ENCODE data around the gene SLC16A2.
A peak's percentile ranks its signal among the peaks of the same experiment; 100 is the strongest.

The SLC16A2 gene

GRCh38 chrX:74540635-74541249 lies 119.4 kb downstream of the SLC16A2 start:
- Histone ChIP-seq H3K4me3 (ENCODE audit: low read depth, low read length) (no peak overlapping the region), H3K27me3 (no peaks in the 10 kb centered on the region), H3K36me3 (no peaks in the 10 kb centered on the region), H3K9me3 (no peaks in the 10 kb centered on the region), H3K4me1 (no peaks in the 10 kb centered on the region)
- TF ChIP-seq CTCF (IDR thresholded peaks at IDR 0.05; ENCODE audit: low read depth, low read length) = no peak
- no peak for DNase-seq

GRCh38 chrX:74545880-74546523 lies 124.7 kb downstream of the SLC16A2 start:
- no peaks in the 10 kb centered on the region for H3K27me3 ChIP-seq
- no peaks in the 10 kb centered on the region for H3K9me3 ChIP-seq
- no peaks in the 10 kb centered on the region for H3K4me1 ChIP-seq
- H3K36me3 ChIP-seq = no peaks in the 10 kb centered on the region
- TF ChIP-seq CTCF (IDR thresholded peaks at IDR 0.05; ENCODE audit: low read depth, low read length) = no peak
- H3K4me3 ChIP-seq (ENCODE audit: low read depth, low read length) = no peak overlapping the region
- DNase-seq = no peak

GRCh38 chrX:74546984-74547383 lies 125.7 kb downstream of the SLC16A2 start:
- Histone ChIP-seq H3K9me3 (no peaks in the 10 kb centered on the region), H3K4me1 (no peaks in the 10 kb centered on the region), H3K27me3 (no peaks in the 10 kb centered on the region), H3K36me3 (no peaks in the 10 kb centered on the region), H3K4me3 (ENCODE audit: low read depth, low read length) (no peak overlapping the region)
- DNase-seq = no peak
- TF ChIP-seq CTCF (IDR thresholded peaks at IDR 0.05; ENCODE audit: low read depth, low read length) = no peak

GRCh38 chrX:74550295-74550802 lies 129.1 kb downstream of the SLC16A2 start:
- no peaks in the 10 kb centered on the region for H3K4me1 ChIP-seq
- no peaks in the 10 kb centered on the region for H3K9me3 ChIP-seq
- TF ChIP-seq CTCF (IDR thresholded peaks at IDR 0.05; ENCODE audit: low read depth, low read length) = peak; percentile 93
- H3K4me3 ChIP-seq (ENCODE audit: low read depth, low read length) = peak overlapping the region; percentile 27; the same call in 1 of the 2 replicates
- no peaks in the 10 kb centered on the region for H3K27me3 ChIP-seq
- peak; percentile 80 for DNase-seq
- H3K36me3 ChIP-seq = no peaks in the 10 kb centered on the region

GRCh38 chrX:74551934-74552333 lies 130.6 kb downstream of the SLC16A2 start:
- no peaks in the 10 kb centered on the region for H3K9me3 ChIP-seq
- H3K36me3 ChIP-seq = no peaks in the 10 kb centered on the region
- H3K4me1 ChIP-seq = no peaks in the 10 kb centered on the region
- no peak overlapping the region for H3K4me3 ChIP-seq (ENCODE audit: low read depth, low read length)
- no peak for TF ChIP-seq CTCF (IDR thresholded peaks at IDR 0.05; ENCODE audit: low read depth, low read length)
- no peaks in the 10 kb centered on the region for H3K27me3 ChIP-seq
- DNase-seq = no peak

- Histone ChIP-seq H3K36me3 (no peaks in the 10 kb centered on the region), H3K4me3 (ENCODE audit: low read depth, low read length) (no peak overlapping the region), H3K9me3 (no peaks in the 10 kb centered on the region), H3K4me1 (no peaks in the 10 kb centered on the region), H3K27me3 (no peaks in the 10 kb centered on the region)
- no peak for TF ChIP-seq CTCF (IDR thresholded peaks at IDR 0.05; ENCODE audit: low read depth, low read length)
- DNase-seq = no peak
Measured at GRCh38 chrX:74557378-74557777, 136.1 kb downstream of the SLC16A2 start.
